HepG2 (cell line): ENCODE data around the gene LYSMD1.

Experiments used
- CTCF ChIP-seq: sonication (generic); formaldehyde crosslinking; IDR thresholded peaks from 2 replicates; pipeline ENCODE4 v1.5.0; 2020; ENCODE audit warnings: mild to moderate bottlenecking, missing genetic modification reagents, moderate library complexity
- NFKB2 ChIP-seq: sonication (generic); formaldehyde crosslinking; IDR thresholded peaks from 2 replicates; pipeline ENCODE4 v1.4.0; 2020; ENCODE audit warnings: missing genetic modification reagents, borderline replicate concordance
- SIN3A ChIP-seq: IDR thresholded peaks from 2 replicates; pipeline ENCODE4 v1.6.1; 2011; ENCODE audit warnings: low read depth, mild to moderate bottlenecking, control low read depth, low read length, borderline replicate concordance

GRCh38 chr1:151193856-151194255 is 28.2 kb upstream of the LYSMD1 start:
- TF ChIP-seq SIN3A (no peak), CTCF (CRISPR knock-in tag) (no peak), NFKB2 (CRISPR knock-in tag) (no peak)
